DMS79 treated with DMSO at 0.1 percent for 48 hours (cell line): Measurements from ENCODE around the gene ACTR3C.
"Not testable (repeated sequence)": the region's sequence is repeated elsewhere in the genome, so short reads cannot be mapped to it uniquely, and the experiment has no call there.

Source experiments
- DNase-seq: peaks from one replicate; lab custom pipeline; 2025; lab: John Stamatoyannopoulos, UW

The ACTR3C gene

DNA sequence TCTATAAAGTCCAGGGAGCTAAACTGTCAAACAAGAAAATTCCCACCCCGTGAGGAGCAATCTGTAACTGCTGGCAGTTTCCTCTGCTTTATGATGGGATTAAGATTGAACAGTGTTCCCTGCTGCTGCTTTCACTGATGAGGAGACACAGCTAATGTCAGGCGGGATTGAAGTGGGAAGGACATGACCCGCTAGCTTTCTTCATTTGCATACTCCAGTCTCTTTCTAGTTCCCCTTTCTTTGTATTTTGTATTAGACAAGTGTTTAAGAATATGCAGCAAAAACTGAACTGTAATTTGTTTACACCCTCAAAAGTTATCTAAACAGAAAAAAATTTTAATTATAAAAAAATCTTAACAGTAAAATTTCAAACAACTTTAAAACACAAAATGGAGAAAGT is 40.2 kb downstream of the ACTR3C start:
- DNase-seq = not testable (repeated sequence)

DNA sequence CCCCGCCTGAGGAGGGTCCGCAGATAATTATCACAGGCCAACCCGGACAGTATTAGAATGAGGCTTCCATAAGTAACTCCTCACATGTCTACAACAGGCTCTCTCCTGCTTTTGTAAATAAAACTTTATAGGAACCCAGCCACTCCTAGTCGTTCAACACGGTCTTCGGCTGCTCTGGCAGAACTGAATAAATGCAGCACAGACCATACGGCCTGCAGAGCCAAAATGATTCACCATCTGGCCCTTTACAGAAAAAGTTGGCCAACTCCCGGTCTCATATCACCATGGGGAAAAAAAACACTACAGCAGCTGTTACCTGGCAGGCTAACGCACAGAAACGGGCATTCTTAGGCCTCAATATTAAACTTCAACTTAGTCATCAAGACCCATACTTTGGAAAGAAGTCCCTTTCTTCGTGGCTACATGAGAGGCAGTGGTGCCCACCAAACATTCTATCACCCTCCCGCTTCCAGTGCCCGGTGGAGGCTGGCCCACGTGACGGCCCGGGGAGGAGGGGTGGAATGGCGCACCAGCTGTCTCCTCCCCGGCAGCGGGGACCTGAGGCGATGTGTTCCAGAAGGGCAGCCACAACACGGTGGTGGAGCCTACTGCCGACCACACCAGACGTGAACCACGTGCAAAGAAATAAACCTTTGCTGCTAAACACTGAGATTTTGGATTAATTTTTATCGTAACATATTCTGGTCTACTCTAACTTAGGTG is 41.5 kb downstream of the ACTR3C start:
- not testable (repeated sequence) for DNase-seq

DNA sequence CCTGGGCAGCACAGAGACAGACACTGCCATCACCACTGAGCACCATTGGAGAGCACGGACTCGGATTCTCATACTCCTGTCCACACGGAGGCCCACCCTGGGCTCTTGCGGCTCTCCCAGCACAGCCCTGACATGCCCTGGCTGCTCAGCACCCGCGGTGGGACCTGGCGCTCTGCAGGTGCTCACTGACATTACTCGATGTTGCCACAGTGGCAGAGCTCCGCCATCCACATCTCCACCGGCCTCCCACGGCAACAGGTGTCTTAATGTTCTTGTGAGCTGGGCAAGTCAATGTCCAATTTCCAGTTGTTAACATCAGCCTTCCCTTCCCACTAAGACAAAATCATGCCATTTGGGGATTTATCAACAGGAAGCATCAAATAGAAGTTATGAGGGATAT is 45.0 kb downstream of the ACTR3C start:
- not testable (repeated sequence) for DNase-seq

DNA sequence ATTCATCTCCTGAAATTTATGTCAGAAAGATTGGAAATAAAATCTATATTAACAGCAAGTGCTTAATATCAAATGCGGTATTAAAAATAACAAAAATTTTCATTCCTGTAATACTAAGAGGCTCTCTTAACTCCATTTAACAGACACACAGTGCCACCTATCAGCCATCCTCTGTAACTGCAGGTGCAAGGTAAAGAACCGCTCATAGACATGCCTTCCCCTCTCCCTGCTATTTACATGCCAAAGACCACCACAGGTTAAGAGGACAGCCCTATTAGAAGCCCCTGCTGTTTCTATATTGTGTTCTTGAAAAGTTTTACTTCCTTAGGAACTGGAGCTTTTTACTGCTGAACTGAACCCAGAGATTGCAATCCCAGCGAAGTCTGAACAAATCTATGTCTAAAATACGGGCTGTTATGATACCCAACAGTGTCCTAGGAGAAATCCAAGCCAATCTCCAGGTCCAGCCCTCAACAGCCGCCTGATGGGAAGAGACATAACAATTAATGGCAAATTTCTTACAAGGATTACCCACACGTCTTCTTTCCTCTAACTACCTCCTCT is 47.1 kb downstream of the ACTR3C start:
- DNase-seq = peak; percentile 4

DNA sequence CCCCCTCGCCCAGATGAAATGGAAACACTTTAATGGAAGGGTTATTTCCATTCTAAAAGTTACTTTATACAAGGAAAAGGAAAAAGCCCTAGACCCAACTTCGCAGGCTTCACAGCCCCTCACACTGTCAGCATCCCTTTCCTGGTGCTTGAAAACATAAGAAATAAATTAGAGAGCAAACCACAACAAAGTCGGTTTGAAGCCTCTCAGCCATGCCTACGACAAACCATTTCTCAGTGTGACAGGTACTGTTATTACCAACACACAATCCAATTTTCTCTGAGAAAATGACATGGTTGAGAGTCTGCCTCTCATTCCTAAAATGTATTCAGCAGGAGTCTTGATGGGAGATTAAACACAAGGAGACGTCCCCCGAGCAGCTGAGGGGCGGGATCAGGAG is 51.4 kb downstream of the ACTR3C start:
- not testable (repeated sequence) for DNase-seq

DNA sequence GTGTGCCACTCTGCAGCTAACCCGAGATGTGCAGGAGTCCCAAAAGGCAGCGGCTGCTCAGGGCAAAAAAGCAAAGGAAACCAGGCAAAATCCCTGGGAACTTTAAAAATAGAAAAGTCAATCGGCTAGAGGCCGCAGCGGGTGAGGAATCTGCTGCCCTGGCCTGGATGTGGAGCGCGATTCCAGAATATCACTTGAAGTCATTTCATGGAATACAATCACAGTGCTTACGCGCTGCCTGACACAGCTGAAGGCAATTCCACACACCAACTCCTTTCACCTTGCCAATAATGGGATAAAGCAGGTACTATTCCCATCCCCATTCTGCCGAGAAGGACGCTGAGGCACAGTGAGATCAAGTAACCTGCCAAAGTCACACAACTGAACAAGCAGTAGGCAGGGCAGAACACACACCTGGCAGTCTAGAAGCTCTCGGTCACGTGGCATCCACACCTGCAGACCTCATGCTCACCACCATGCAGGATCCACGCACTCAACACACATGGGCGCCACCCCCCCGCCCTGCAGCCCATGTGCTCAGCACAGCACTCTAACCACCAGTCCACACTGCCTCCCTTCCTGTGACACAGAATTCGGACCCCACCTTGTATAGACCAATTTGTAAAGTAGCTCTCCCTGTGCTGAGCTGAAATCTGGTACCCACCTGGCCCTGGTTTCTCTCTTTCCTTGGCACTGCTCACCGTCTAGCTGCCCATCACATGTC is 53.1 kb downstream of the ACTR3C start:
- DNase-seq = not testable (repeated sequence)

DNA sequence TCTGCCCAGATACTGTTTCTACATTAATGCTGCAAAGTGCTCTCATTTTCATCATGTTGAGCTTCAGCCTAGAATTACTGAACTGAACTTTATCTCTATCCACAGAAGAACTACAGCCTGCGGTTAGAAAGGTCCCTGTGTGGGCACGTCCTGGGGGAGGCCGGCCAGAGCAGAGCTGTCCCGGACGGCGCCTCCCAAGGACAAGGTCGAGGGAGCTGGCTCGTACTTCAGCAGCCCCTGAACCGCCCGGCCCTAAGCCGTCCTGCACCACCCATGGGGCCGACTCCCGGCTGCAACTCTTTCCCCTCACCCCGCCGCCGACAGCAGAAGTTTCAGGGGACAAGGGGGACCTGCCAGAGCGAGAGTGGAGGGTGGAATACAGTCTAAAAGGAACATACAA is 54.5 kb downstream of the ACTR3C start:
- not testable (repeated sequence) for DNase-seq

DNA sequence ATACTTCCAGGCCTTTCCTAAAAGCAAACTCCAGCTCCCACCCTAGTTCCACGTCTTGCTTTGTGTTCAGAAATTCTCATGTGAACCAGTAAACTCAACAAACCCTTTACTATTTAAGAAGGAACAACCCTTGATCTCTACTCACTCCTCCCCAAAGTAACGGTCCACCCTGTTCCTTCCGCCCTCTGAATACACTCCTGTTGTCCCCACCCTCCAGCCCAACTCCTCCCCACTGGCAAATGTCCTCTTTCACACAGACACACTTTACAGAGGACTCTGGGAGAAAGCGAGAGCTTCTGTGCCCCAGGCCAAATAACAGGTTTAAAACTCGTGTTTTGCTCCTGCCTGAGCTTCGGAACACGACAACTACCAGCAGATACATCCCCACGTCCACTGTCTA is 55.1 kb downstream of the ACTR3C start:
- DNase-seq = not testable (repeated sequence)

DNA sequence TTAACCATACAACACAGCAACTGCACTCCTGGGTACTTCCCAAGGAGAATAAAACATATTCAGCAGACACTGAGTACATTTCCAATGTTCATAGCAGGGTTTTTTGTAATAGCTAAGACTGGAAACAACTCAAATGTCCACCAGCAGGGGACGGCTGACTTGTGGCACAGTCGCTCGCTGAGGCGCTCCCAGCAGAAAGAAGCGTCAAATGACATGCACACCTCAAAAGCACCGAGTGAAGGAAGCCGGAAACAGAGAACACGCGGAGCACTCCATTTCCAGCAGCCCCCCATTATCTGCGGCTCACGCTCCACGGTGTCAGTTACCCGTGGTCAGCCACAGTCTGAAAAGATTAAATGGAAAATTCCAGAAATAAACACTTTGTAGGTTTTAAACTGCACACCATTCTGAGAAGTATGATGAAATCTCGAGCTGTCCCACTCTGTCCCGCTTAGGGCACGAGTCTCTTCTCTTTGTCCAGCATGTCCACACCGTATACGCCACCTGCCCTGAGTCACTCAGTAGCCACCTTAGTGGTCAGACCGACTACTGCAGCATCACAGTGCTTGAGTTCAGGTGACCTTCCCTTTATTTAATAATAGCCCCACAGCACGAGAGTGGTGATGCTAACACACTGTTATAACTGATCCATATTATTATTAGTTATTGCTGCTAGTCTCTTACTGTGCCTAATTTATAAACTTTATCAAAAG is 56.2 kb downstream of the ACTR3C start:
- not testable (repeated sequence) for DNase-seq

DNA sequence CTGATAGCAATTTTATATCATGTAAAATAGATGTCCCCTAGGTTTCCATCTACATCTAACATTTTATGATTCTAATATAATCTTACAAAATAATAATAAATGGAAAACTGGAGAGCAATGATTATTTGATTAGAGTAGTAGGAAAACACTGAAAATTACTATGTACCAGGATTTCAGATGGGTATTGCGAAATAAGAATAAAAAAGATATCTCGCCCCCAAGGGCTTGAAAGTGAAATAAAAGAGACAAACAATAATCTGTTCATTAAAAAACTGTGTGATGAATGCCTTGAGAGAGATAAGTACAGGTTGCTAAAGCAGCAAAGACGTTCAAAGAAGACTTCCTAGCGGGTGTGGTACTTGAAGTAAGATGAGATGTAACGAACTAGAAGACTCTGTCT is 60.7 kb downstream of the ACTR3C start:
- DNase-seq = not testable (repeated sequence)

DNA sequence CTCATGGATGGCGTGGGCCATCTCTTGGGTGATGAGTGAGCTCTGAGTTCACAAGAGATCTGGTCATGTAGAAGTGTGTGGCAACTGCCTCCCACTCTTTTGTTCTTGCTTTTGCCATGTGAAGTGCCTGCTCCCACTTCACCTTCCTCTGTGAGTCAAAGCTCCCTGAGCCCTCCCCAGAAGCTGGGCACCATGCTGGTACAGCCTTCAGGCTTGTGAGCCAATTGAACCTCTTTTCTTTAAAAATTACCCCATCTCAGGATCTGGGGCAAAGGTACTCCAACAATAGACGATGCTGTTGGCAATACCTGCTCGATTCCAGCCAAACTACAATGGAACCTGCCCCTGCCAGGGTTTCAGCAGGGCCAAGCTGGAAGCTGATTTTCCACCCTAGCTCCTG is 75.6 kb downstream of the ACTR3C start:
- DNase-seq = not testable (repeated sequence)

DNA sequence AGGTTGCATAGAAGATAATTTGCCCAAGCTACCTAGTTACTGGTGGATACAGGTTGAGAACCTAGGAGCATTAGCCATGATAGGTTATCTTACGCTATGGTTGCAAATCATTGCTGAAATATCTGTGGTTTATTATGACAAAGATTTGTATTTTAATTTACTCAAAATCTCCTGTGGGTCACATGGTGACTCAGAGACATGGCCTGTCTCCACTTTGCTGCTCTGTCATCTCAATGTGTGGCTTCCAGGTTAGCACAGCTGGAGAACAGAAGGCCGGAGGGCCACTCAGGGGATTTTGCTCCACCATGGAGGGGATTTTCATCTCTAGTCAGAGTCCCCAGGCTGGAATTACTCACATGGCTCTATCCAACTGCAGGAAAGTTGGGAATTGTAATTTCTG is 78.1 kb downstream of the ACTR3C start:
- DNase-seq = not testable (repeated sequence)

DNA sequence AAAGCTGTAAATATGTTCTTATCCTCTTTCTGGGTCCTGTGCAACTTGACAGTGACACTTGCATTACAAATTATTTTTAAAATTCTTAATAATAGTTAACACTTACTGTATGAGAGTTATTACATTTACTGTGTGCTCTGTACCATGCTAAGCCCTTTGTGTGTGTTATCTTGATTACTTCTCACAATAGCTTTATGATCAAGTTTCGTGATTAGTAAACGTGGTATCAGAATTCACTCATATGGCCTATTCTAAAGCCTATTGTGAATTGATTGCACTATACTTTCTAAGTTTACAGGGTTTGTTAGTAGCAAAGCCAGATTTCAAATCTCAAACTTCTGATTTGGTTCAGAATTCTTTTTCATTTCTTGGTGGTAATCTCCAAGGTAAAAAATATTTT is 80.4 kb downstream of the ACTR3C start:
- DNase-seq = not testable (repeated sequence)

DNA sequence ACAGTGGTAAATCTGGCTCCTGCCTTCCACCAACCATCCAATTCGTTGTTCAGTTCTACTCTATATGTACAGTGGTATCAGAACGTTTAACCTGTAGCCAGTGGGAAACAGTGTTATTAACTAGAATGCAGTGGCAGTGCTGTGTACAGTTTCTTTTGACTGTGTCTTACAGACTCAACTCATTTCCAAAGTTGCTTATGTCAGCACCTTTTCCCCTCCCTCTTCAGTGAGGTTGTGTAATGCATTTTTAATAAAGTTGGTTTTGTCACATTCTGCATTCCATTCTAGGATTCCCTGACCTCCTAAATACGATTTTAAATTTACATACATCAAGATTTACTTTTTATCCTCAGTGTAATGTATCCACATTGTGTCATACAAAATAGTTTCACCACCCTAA is 97.9 kb downstream of the ACTR3C start:
- not testable (repeated sequence) for DNase-seq

DNA sequence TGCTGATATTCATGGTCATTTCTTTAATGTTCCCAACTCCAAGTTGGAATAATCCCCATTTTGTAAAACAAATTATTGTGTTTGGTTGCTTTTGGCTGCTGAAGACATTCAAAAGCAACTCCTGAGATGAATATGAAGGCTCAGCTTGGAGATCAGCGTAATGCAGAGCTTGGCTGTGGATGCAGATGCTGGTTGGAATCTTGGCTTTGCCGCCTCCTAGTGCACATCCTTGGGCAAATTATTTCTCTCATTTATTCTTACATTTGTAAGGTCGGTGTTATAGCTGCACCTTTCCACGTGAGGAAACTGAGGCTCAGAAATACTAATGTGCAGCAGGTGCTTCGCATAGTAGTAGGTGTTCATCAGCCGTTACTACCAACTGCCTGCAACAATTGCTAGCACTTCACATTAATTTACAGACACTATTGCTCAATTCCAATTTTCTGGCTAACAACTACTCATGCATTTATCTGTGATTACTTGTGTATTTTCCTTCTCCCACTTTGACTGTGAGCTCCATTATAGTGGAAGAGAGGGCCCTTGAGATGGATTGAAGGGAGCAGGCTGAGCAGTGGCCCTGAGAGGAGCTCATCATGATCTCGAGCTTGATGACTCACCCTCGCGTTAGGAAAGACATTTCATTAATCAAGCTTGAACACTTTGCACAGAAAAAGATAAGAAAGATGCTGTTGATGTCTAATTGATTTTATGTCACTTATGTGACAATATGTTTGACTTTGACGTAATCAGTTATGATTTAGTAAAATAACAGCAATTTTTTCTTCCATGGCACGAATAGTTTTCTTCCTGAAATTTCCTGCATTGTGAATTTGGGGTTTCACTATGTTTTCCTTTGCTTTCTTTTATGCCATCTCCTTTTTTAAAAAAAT is 101.0 kb downstream of the ACTR3C start:
- peak; percentile 5 for DNase-seq

DNA sequence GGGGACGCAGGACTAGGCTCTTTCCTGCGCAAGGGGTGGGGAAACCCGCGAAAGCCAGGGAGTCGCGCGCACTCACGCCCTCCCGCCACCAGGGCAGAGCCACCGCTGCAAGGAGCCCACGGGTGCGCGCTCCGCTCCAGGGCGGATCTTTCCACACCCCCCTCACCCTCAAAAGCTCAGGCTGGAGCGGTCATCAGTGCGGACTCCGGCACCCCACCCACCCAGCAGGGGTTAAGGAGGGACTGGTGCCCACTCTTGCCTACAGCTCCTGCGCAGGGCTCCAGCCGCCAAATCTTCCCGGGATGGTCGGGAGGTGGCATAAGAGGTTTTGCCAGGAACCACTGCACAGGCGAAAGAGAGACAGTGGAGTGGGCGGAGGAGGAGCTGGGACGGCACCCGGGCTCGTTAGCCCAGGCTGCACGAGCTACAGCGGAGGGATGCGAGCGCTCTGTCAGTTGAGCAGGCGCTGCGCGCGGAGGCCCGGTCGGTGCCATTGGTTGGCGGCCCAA is 102.6 kb downstream of the ACTR3C start:
- DNase-seq = not testable (repeated sequence)

DNA sequence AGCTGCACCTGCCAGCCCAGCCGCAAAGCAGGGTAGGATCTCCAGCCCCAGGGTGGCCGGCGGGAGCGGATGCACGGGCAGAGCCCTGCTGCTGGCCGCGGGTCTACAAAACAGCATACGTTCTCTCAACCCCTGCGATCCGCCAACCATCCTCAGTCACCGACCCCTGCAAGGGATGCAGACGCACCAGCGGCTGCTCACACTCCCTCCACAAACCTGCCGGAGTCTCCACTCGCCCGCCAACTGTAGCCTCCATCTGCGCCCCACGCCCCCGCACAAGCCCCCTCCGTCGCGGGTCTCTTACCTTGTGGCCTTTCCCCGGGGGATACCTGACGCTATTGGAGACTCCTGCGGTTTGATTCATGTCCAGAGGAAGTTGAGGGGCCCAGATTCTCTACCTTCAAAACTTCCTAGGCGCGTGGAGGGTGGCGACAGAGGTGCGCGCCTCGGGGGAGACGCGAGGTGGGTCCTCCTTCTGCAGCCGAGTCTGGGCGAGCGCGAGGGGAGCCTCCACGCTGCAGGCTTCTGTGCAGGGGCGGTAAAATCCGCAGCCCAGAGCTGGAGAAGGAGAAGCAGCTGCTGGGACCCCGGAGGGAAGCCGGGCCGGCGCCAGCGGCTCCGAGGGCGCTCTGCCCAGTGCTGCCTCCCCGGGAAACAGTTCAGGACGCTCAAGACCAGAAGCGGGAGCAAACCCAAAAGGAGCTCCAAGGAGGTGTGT is 103.2 kb downstream of the ACTR3C start:
- not testable (repeated sequence) for DNase-seq

DNA sequence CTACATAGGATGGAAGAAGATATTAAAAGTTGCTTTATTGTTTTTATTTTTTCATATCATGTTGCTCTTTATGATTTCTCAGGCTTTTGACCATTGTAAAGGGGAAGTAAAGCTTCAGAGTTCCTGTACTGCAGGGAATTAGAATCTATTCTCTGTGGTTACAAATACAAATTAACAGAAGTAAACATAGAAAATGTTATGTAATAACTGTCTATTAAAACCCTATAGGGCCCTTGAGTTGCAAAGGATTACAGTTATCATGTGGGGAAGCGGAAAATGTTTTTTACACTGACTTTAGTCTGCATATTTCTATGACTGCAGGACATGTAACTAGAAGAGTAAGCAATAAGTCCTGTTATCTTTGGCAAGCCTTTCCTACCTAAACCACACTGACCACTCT is 116.5 kb downstream of the ACTR3C start:
- DNase-seq = not testable (repeated sequence)

DNA sequence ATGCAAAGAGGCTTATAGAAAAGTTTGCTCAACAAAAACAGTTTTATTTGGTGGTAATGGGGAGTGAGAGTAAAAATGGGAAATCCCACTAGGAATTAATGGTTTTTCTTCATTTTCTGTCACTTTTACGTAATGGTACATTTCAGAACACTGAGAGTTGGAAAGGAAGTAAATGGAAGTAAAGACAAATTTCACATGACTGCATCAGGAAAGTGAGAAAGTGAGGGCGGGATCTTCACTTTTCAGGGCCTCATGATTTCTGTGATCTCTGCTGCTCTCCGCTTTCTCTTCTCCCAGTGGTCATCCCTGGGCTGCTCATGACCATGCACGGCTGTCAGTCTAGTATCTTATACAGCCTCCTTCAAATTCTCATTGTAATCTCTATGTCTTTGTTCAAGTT is 117.5 kb downstream of the ACTR3C start:
- DNase-seq = not testable (repeated sequence)

DNA sequence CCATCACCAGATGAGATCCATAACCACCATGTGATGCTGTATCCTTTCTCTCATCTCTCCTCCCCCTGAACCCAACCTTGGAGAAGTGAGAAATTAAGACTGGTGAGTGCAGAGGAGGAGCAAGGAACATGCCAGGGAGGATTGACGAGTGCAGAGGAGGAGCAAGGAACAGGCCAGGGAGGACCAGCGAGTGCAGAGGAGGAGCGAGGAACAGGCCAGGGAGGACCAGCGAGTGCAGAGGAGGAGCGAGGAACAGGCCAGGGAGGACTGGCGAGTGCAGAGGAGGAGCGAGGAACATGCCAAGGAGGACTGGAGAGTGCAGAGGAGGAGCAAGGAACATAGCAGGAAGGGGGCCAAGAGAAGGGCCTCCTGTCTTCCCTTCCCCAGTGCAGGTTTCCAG is 118.8 kb downstream of the ACTR3C start:
- not testable (repeated sequence) for DNase-seq
